Ascending aorta (tissue), 2 donors: ENCODE measurements around the gene TMPRSS3. TPM values are rescaled to one million over a fixed set of nuclear protein-coding genes. Genes with fewer than 3 reads are reported as not detected.

Experiments
- DNase-seq, 2 donors: peaks; one replicate each; pipeline ENCODE4 v3.0.0-alpha.2; 2019; ENCODE audit warnings: low spot score in 2 of 2
- H3K27ac ChIP-seq, 2 donors: fragments of 200-600 bp; sonication (generic); one replicate each; pipeline ENCODE4 v1.5.1; 2016 to 2017; ENCODE audit warnings: mild to moderate bottlenecking in 1 of 2
- H3K27me3 ChIP-seq: fragments of 200-600 bp; sonication (generic); one replicate; pipeline ENCODE4 v1.5.1; 2017
- H3K36me3 ChIP-seq, 2 donors: fragments of 200-600 bp; sonication (generic); one replicate each; pipeline ENCODE4 v1.5.1; 2016
- H3K4me1 ChIP-seq, 2 donors: fragments of 200-600 bp; sonication (generic); one replicate each; pipeline ENCODE4 v1.5.1; 2016 to 2017; ENCODE audit warnings: mild to moderate bottlenecking in 1 of 2
- H3K4me3 ChIP-seq, 2 donors: fragments of 200-600 bp; sonication (generic); one replicate each; pipeline ENCODE4 v1.5.1; 2016 to 2017; ENCODE audit warnings: mild to moderate bottlenecking in 1 of 2
- H3K9me3 ChIP-seq, 2 donors: fragments of 200-600 bp; sonication (generic); one replicate each; pipeline ENCODE4 v1.5.1; 2016
- intact Hi-C: fragments of 100-400 bp; cut with DNase I; formaldehyde crosslinking; loops from one replicate; pipeline ENCODE4 v1.15.1; 2023
- total RNA-seq: library from RNA; depleted of rRNA; stranded (reverse); fragments of >200 nt; gene quantifications from one replicate; pipeline ENCODE4 v1.1.0, GENCODE V29; 2016
- TF ChIP-seq, protein P1 (sequence below), 3 experiments: fragments of 200-600 bp in 2 of 3; fragments of 450-650 bp in 1 of 3; sonication (generic) in 2 of 3; IDR thresholded peaks; one replicate each; pipeline ENCODE4 v1.5.1; 2016 to 2019; ENCODE audit warnings: antibody characterized with exemption in 3 of 3, mild to moderate bottlenecking in 1 of 3, moderate library complexity in 1 of 3

The TMPRSS3 gene
- total RNA-seq, 1 donor from 2014 or later, result not detected

DNA sequence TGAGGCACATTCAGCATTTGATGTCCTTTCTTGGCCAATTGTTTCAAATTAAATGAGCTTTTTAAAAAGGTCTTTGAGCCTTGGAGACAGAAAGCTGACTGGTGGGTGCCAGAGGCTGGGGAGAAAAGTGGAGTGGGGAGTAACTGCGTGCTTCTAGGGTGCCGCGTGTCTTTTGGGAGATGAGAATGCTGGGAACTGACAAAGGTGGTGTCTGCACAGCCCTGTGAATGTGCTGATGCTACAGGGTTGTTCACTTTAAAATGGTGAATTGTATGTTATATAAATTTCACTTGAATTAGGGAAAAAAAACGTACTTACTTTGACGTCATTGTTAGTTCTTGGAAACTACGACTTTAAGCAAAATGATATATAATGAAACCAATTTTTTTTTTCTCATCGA is 21.4 kb downstream of the TMPRSS3 start:
- TF ChIP-seq, protein P1, sequence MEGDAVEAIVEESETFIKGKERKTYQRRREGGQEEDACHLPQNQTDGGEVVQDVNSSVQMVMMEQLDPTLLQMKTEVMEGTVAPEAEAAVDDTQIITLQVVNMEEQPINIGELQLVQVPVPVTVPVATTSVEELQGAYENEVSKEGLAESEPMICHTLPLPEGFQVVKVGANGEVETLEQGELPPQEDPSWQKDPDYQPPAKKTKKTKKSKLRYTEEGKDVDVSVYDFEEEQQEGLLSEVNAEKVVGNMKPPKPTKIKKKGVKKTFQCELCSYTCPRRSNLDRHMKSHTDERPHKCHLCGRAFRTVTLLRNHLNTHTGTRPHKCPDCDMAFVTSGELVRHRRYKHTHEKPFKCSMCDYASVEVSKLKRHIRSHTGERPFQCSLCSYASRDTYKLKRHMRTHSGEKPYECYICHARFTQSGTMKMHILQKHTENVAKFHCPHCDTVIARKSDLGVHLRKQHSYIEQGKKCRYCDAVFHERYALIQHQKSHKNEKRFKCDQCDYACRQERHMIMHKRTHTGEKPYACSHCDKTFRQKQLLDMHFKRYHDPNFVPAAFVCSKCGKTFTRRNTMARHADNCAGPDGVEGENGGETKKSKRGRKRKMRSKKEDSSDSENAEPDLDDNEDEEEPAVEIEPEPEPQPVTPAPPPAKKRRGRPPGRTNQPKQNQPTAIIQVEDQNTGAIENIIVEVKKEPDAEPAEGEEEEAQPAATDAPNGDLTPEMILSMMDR (IDR thresholded peaks at IDR 0.05), result no peak
- H3K27me3 ChIP-seq, result no peaks in the 10 kb centered on the region

DNA sequence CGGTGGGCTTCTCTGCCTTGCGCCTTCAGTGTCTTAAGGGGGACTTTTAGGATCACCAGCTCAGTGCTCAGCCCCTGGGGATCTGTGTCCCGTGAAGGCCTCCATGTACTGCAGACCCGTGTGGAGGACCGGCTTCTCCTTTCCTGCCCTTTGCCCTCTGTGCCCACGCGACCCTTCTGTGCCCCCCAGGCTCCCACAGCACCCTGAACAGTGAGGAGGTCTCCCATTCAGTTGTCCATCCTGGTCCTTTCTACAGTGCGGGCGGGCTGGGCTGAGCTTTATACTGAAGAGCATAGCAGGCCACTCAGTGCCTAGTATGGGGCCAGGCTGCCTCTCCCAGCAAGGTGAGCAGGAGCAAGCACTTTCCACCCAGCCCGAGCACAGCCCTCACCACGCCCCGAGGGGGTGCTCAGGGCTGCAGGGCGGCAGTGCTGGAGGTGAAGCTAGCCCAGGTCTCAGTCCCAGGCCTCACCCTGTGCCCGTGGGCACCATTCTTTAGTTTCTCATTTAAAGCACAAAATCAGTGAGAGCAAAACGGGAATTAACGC is 21.9 kb downstream of the TMPRSS3 start:
- no peaks in the 10 kb centered on the region for H3K4me1 ChIP-seq
- no peaks in the 10 kb centered on the region for H3K36me3 ChIP-seq
- H3K27me3 ChIP-seq, result no peaks in the 10 kb centered on the region
- no peak for DNase-seq
- H3K9me3 ChIP-seq, result no peaks in the 10 kb centered on the region
- H3K4me3 ChIP-seq, result no peak overlapping the region
- intact Hi-C loops, result no loop called here
- TF ChIP-seq, protein P1 (IDR thresholded peaks at IDR 0.05), result no peak
- H3K27ac ChIP-seq, result no peak overlapping the region

More for the DNA sequence above, 21.4 kb downstream of the TMPRSS3 start:
- H3K9me3 ChIP-seq, result no peaks in the 10 kb centered on the region
- no peak overlapping the region for H3K27ac ChIP-seq
- intact Hi-C loops, result no loop called here
- no peak for DNase-seq
- H3K4me3 ChIP-seq, result no peak overlapping the region
- no peaks in the 10 kb centered on the region for H3K4me1 ChIP-seq
- H3K36me3 ChIP-seq, result no peaks in the 10 kb centered on the region

DNA sequence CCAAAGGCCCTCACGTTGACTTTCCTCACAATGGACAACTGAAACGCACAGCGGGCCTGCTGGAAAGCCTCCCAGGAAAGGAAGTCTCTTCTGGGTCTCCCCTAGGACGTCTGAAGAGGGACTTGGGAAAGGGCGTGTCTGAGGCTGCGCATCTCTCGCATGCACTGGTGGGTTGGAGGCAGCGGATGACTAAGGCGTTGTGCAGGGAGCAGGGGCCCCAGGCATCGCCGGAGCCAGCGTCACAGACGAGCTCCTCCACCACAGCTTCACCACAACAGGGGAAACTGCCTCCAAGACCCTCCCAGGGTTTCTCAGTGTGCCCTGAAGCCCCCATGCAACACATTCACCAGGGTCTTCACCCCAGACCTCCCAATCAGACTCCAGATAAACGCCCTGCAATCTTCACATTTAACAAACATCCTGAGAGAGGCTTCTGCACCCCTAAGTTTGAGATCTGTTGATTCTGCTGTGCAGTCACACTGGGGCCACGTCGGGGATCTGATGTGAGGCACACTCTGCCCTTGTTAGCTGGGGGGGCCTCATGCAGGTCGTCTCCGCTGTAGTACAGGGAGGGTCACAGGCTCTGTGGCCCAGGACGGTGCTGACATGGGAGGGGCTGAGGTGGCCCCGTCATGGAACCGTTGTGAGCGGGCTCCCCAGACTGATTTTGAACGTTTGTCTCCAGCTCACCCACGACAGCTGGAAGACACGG is 22.5 kb downstream of the TMPRSS3 start:
- Histone ChIP-seq H3K9me3 (no peaks in the 10 kb centered on the region), H3K27me3 (no peaks in the 10 kb centered on the region), H3K27ac (no peak overlapping the region), H3K4me1 (no peaks in the 10 kb centered on the region), H3K36me3 (no peaks in the 10 kb centered on the region), H3K4me3 (no peak overlapping the region)
- no peak for DNase-seq
- intact Hi-C loops, result no loop called here
- TF ChIP-seq, protein P1 (IDR thresholded peaks at IDR 0.05), result no peak

DNA sequence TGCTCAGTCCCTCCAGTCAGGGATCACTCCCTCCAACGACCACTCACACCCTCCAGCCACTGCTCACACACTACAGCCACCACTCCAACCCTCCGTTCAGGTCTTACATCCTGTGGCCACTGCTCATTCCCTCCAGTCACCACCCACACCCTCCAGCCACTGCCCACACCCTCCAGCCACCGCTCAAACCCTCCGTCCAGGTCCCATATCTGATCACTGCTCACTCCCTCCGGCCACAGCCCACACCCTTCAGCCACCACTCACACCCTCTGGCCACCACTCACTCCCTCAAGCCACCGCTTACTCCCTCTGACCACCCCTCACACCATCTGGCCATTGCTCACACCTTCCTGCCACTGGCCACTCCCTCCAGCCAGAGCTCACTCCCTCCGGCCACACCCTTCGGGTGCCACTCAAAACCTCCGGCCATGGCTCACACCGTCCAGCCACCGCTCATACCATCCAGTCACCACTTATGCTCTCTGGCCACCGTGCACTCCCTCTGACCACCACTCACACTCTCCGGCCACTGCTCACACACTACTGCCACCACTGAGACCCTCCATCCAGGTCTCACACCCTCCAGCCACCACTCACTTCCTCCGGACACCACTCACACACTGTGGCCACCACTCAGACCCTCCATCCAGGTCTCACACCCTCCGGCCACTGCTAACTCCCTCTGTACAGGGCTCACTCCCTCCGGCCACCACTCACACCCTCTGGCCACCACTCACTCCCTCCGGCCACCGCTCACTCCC is 24.8 kb downstream of the TMPRSS3 start:
- H3K4me3 ChIP-seq, result no peak overlapping the region
- no peaks in the 10 kb centered on the region for H3K36me3 ChIP-seq
- intact Hi-C loops, result no loop called here
- H3K27me3 ChIP-seq, result no peaks in the 10 kb centered on the region
- no peak overlapping the region for H3K27ac ChIP-seq
- H3K4me1 ChIP-seq, result no peaks in the 10 kb centered on the region
- TF ChIP-seq, protein P1 (IDR thresholded peaks at IDR 0.05), result no peak
- DNase-seq, result no peak
- no peaks in the 10 kb centered on the region for H3K9me3 ChIP-seq

DNA sequence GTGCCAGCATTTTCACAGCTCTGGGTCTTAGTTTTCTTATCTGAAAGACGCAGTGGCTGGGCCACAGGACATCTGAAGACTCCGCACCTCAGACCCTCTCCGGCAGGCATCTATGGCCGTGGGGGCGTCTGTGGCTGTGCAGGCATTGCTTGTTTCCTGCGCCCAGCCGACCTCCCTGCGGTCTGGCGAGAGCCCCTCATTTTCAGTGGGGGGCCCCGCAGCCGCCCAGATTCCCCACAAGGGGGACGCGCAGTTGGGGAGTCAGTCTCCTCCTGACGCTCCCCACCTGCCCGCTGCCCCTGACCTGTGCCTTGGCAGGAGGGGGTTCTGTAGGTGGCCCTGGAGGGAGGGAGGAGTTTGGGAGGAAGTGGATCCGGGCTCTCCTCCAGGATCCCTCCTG is 26.0 kb downstream of the TMPRSS3 start:
- DNase-seq, result no peak
- H3K4me1 ChIP-seq, result no peaks in the 10 kb centered on the region
- intact Hi-C loops, result no loop called here
- H3K36me3 ChIP-seq, result no peaks in the 10 kb centered on the region
- no peaks in the 10 kb centered on the region for H3K27me3 ChIP-seq
- H3K27ac ChIP-seq, result no peak overlapping the region
- TF ChIP-seq, protein P1 (IDR thresholded peaks at IDR 0.05), result no peak
- no peak overlapping the region for H3K4me3 ChIP-seq
- H3K9me3 ChIP-seq, result no peaks in the 10 kb centered on the region
